ENCODE results near the gene INO80C. TPM values are rescaled to one million over a fixed set of nuclear protein-coding genes. Genes with fewer than 3 reads are reported as not detected.
"Not testable (repeated sequence)": the region's sequence is repeated elsewhere in the genome, so short reads cannot be mapped to it uniquely, and the experiment has no call there.

Gene INO80C
- total RNA-seq, 1 donor from 2014 or later: 4.7 TPM

- peaks cover 3 to 14% (median 12%) of the 10 kb centered on the region in 3 donors for H3K4me1 ChIP-seq (ENCODE audit: control insufficient read depth in 3 of 3, insufficient read depth in 3 of 3, low read length in 3 of 3)
- H3K9ac ChIP-seq (ENCODE audit: low read depth in 1 of 3, low read length in 3 of 3): no peak overlapping the region
- H3K27ac ChIP-seq (ENCODE audit: low read depth, low read length): no peak overlapping the region
- H3K36me3 ChIP-seq (ENCODE audit: control insufficient read depth in 3 of 3, insufficient read depth in 3 of 3, low read length in 3 of 3): no peaks in the 10 kb centered on the region
- no peaks in the 10 kb centered on the region for H3K27me3 ChIP-seq (ENCODE audit: control insufficient read depth in 3 of 3, insufficient read depth in 3 of 3, low read length in 3 of 3)
- no peak overlapping the region for H3K4me3 ChIP-seq (ENCODE audit: low read length in 3 of 3)
- H3K9me3 ChIP-seq (ENCODE audit: control insufficient read depth in 3 of 3, low read length in 3 of 3): no peaks in the 10 kb centered on the region
Measured at GRCh38 chr18:35490894-35491699, 6.7 kb downstream of the INO80C start.

DNA sequence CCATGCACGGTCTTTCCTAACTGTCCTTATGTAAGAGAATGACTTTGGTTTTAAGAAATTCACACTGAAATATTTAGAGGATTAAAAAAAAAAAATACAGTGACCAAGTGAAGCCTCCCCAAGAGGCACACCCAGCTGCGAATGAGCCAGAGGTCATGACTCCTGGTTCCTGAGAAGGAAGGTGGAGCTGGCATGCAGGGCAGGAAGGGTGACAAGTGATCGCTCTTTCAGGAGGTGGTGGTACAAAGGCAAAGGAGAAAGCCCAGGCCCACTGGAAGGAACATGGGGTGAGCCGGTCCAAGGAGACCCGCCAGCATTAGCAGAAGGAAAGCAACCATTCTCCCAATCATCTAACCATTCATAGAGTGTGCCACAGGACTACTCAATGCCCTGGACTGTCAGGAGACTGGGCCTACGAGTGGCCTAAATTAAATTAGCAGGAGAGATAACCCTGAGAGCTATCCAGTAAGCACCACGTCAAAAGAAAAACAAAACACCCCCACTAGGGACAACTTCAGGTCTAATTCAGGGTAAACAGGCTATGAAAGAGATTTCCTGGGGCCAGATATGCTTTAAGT, 7.8 kb downstream of the INO80C start:
- Histone ChIP-seq H3K9ac (ENCODE audit: low read depth in 1 of 3, low read length in 3 of 3) (no peak overlapping the region), H3K27me3 (ENCODE audit: control insufficient read depth in 3 of 3, insufficient read depth in 3 of 3, low read length in 3 of 3) (no peaks in the 10 kb centered on the region), H3K4me3 (ENCODE audit: low read length in 3 of 3) (no peak overlapping the region), H3K9me3 (ENCODE audit: control insufficient read depth in 3 of 3, low read length in 3 of 3) (no peaks in the 10 kb centered on the region), H3K27ac (ENCODE audit: low read depth, low read length) (no peak overlapping the region), H3K36me3 (ENCODE audit: control insufficient read depth in 3 of 3, insufficient read depth in 3 of 3, low read length in 3 of 3) (no peaks in the 10 kb centered on the region), H3K4me1 (ENCODE audit: control insufficient read depth in 3 of 3, insufficient read depth in 3 of 3, low read length in 3 of 3) (peaks cover 3 to 14% (median 5%) of the 10 kb centered on the region in 3 donors)

GRCh38 chr18:35489281-35489680, 8.5 kb downstream of the INO80C start:
- not testable (repeated sequence) for H3K27ac ChIP-seq (ENCODE audit: low read depth, low read length); H3K27me3 ChIP-seq (ENCODE audit: control insufficient read depth in 3 of 3, insufficient read depth in 3 of 3, low read length in 3 of 3); H3K4me3 ChIP-seq (ENCODE audit: low read length in 3 of 3); H3K9ac ChIP-seq (ENCODE audit: low read depth in 1 of 3, low read length in 3 of 3); H3K9me3 ChIP-seq (ENCODE audit: control insufficient read depth in 3 of 3, low read length in 3 of 3); H3K36me3 ChIP-seq (ENCODE audit: control insufficient read depth in 3 of 3, insufficient read depth in 3 of 3, low read length in 3 of 3)
- H3K4me1 ChIP-seq (ENCODE audit: control insufficient read depth in 3 of 3, insufficient read depth in 3 of 3, low read length in 3 of 3): peaks cover 3 to 11% (median 3%) of the 10 kb centered on the region in 3 donors

- not testable (repeated sequence) for H3K36me3 ChIP-seq (ENCODE audit: control insufficient read depth in 3 of 3, insufficient read depth in 3 of 3, low read length in 3 of 3); H3K9ac ChIP-seq (ENCODE audit: low read depth in 1 of 3, low read length in 3 of 3); H3K27ac ChIP-seq (ENCODE audit: low read depth, low read length); H3K27me3 ChIP-seq (ENCODE audit: control insufficient read depth in 3 of 3, insufficient read depth in 3 of 3, low read length in 3 of 3); H3K4me3 ChIP-seq (ENCODE audit: low read length in 3 of 3); H3K9me3 ChIP-seq (ENCODE audit: control insufficient read depth in 3 of 3, low read length in 3 of 3)
- H3K4me1 ChIP-seq (ENCODE audit: control insufficient read depth in 3 of 3, insufficient read depth in 3 of 3, low read length in 3 of 3): peaks cover 3 to 11% (median 3%) of the 10 kb centered on the region in 3 donors
Measured at GRCh38 chr18:35488396-35488795, 9.4 kb downstream of the INO80C start.

DNA sequence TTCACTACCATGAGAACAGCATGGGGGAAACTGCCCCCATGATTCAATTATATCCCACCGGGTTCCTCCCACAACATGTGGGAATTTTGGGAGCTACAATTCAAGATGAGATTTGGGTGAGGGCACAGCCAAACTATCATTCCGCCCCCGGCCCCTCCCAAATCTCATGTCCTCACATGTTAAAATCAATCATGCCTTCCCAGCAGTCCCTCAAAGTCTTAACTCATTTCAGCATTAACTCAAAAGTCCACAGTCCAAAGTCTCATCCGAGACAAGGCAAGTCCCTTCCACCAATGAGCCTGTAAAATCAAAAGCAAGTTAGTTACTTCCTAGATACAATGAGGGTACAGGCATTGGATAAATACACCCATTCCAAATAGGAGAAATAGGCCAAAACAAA, 10.2 kb downstream of the INO80C start:
- not testable (repeated sequence) for H3K36me3 ChIP-seq (ENCODE audit: control insufficient read depth in 3 of 3, insufficient read depth in 3 of 3, low read length in 3 of 3); H3K27me3 ChIP-seq (ENCODE audit: control insufficient read depth in 3 of 3, insufficient read depth in 3 of 3, low read length in 3 of 3); H3K9ac ChIP-seq (ENCODE audit: low read depth in 1 of 3, low read length in 3 of 3); H3K9me3 ChIP-seq (ENCODE audit: control insufficient read depth in 3 of 3, low read length in 3 of 3); H3K4me3 ChIP-seq (ENCODE audit: low read length in 3 of 3); H3K27ac ChIP-seq (ENCODE audit: low read depth, low read length)
- peaks cover 3 to 11% (median 3%) of the 10 kb centered on the region in 3 donors for H3K4me1 ChIP-seq (ENCODE audit: control insufficient read depth in 3 of 3, insufficient read depth in 3 of 3, low read length in 3 of 3)

- no peaks in the 10 kb centered on the region for H3K36me3 ChIP-seq (ENCODE audit: control insufficient read depth in 3 of 3, insufficient read depth in 3 of 3, low read length in 3 of 3)
- H3K4me1 ChIP-seq (ENCODE audit: control insufficient read depth in 3 of 3, insufficient read depth in 3 of 3, low read length in 3 of 3): peaks cover under 1 to 6% (median 3%) of the 10 kb centered on the region in 3 donors
- no peaks in the 10 kb centered on the region for H3K27me3 ChIP-seq (ENCODE audit: control insufficient read depth in 3 of 3, insufficient read depth in 3 of 3, low read length in 3 of 3)
- H3K4me3 ChIP-seq (ENCODE audit: low read length in 3 of 3): no peak overlapping the region
- no peaks in the 10 kb centered on the region for H3K9me3 ChIP-seq (ENCODE audit: control insufficient read depth in 3 of 3, low read length in 3 of 3)
- H3K27ac ChIP-seq (ENCODE audit: low read depth, low read length): no peak overlapping the region
- no peak overlapping the region for H3K9ac ChIP-seq (ENCODE audit: low read depth in 1 of 3, low read length in 3 of 3)
Measured at GRCh38 chr18:35485852-35486251, 11.9 kb downstream of the INO80C start.

DNA sequence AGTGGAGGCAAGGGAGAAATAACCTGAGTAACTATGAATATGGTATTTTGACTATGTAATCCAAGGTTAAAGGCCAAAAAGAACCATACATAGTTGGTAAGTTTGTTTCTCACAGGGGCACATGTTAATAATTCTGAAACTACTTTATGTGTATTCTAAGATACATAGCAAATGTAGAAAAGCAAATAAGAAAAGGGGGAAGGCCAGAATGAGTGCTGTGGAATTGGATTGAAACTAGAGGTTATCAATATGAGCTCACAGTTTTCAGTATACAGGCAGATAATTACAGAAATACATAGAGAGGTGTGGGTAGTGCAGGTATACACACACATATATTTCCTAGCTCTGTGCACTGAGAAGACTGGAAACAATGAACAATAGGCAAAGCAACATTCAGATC, 13.7 kb downstream of the INO80C start:
- no peaks in the 10 kb centered on the region for H3K36me3 ChIP-seq (ENCODE audit: control insufficient read depth in 3 of 3, insufficient read depth in 3 of 3, low read length in 3 of 3)
- H3K27ac ChIP-seq (ENCODE audit: low read depth, low read length): no peak overlapping the region
- no peak overlapping the region for H3K4me3 ChIP-seq (ENCODE audit: low read length in 3 of 3)
- no peak overlapping the region for H3K9ac ChIP-seq (ENCODE audit: low read depth in 1 of 3, low read length in 3 of 3)
- peaks cover 0 to 3% (median 0%) of the 10 kb centered on the region in 3 donors for H3K4me1 ChIP-seq (ENCODE audit: control insufficient read depth in 3 of 3, insufficient read depth in 3 of 3, low read length in 3 of 3)
- H3K9me3 ChIP-seq (ENCODE audit: control insufficient read depth in 3 of 3, low read length in 3 of 3): no peaks in the 10 kb centered on the region
- H3K27me3 ChIP-seq (ENCODE audit: control insufficient read depth in 3 of 3, insufficient read depth in 3 of 3, low read length in 3 of 3): no peaks in the 10 kb centered on the region

- no peak overlapping the region for H3K4me3 ChIP-seq (ENCODE audit: low read length in 3 of 3)
- peaks cover 0 to 3% (median 3%) of the 10 kb centered on the region in 3 donors for H3K4me1 ChIP-seq (ENCODE audit: control insufficient read depth in 3 of 3, insufficient read depth in 3 of 3, low read length in 3 of 3)
- no peak overlapping the region for H3K27ac ChIP-seq (ENCODE audit: low read depth, low read length)
- no peaks in the 10 kb centered on the region for H3K9me3 ChIP-seq (ENCODE audit: control insufficient read depth in 3 of 3, low read length in 3 of 3)
- H3K9ac ChIP-seq (ENCODE audit: low read depth in 1 of 3, low read length in 3 of 3): no peak overlapping the region
- H3K36me3 ChIP-seq (ENCODE audit: control insufficient read depth in 3 of 3, insufficient read depth in 3 of 3, low read length in 3 of 3): no peaks in the 10 kb centered on the region
- no peaks in the 10 kb centered on the region for H3K27me3 ChIP-seq (ENCODE audit: control insufficient read depth in 3 of 3, insufficient read depth in 3 of 3, low read length in 3 of 3)
Measured at GRCh38 chr18:35481960-35482366, 15.8 kb downstream of the INO80C start.

DNA sequence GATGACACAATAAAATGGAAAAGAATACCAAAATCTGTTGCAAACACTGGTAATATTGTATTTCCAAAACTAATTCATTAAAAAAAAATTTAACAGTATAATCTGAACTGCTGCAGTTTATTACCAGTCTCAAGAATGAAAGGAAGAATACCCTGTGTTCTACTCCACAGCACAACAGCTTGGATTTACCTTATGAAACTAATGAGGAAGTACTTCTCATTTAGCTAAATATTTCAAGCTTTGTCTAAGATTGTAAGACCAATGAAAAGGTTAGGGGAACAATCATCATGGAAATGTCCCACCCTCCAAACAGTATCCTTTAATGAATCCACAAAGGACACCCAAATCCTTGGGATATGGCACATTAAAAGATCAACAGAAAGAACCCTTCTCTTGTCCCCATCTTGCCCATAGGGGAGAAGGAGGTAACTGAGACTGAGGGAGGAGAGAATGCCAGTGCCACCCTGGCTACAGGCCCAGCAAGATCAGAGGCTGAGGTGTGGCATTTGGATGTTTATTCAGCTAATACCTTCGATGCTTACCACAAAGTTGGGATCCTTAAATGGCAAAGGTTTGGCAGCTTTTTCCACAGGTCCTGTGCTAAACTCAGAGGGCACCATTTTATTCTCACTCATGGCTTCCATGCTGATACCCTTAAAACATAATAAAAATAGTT, 17.7 kb downstream of the INO80C start:
- no peak overlapping the region for H3K4me3 ChIP-seq (ENCODE audit: low read length in 3 of 3)
- H3K9ac ChIP-seq (ENCODE audit: low read depth in 1 of 3, low read length in 3 of 3): no peak overlapping the region
- no peak overlapping the region for H3K27ac ChIP-seq (ENCODE audit: low read depth, low read length)
- H3K4me1 ChIP-seq (ENCODE audit: control insufficient read depth in 3 of 3, insufficient read depth in 3 of 3, low read length in 3 of 3): peaks cover 0 to 3% (median 3%) of the 10 kb centered on the region in 3 donors
- H3K9me3 ChIP-seq (ENCODE audit: control insufficient read depth in 3 of 3, low read length in 3 of 3): no peaks in the 10 kb centered on the region
- no peaks in the 10 kb centered on the region for H3K36me3 ChIP-seq (ENCODE audit: control insufficient read depth in 3 of 3, insufficient read depth in 3 of 3, low read length in 3 of 3)
- no peaks in the 10 kb centered on the region for H3K27me3 ChIP-seq (ENCODE audit: control insufficient read depth in 3 of 3, insufficient read depth in 3 of 3, low read length in 3 of 3)
